ENCODE data around the gene GAS7. TPM values are rescaled to one million over a fixed set of nuclear protein-coding genes. Genes with fewer than 3 reads are reported as not detected.

GAS7 gene
- total RNA-seq, 1 donor from 2014 or later = 8.5 TPM

DNA sequence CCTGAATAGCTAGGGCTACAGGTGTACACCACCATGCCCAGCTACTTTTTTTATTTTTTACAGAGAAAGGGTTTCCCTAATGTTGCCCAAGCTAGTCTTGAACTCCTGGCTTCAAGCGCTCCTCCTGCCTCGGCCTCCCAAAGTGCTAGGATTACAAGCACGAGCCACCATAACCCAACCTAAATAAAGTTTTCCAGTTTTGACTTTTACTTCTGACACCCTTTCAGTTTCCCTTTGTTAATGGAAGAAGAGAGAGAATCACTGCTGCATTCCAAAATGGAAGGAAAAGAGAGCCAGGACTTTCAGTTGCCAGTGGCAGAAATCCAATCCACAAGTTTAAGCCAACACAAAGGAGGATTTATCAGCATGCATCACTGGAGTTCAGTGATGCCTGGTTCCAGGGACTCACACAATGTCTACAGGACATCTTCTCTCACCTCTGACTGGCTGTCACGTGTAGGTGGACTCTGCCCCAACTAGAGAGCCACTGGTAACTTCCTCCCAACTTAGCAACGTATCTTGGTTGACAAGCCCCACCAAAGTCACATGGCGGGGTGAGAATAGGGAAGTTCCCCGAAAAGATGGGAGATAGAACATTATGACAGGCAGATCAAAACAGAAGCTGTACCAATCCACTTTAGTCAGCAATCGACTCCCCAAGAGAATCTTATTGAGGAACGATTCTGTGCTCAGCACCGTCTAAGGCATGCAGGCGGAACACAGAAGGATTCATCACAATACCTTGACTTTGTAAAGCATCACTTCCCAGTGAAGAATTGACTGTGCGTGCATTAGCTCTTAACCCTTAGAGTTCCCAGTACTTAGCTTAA is 46.5 kb downstream of the GAS7 start:
- no peaks in the 10 kb centered on the region for H4K20me1 ChIP-seq (ENCODE audit: insufficient read depth, low read length)
- no peak overlapping the region for H3K27ac Mint-ChIP-seq (ENCODE audit: unreplicated experiment)

DNA sequence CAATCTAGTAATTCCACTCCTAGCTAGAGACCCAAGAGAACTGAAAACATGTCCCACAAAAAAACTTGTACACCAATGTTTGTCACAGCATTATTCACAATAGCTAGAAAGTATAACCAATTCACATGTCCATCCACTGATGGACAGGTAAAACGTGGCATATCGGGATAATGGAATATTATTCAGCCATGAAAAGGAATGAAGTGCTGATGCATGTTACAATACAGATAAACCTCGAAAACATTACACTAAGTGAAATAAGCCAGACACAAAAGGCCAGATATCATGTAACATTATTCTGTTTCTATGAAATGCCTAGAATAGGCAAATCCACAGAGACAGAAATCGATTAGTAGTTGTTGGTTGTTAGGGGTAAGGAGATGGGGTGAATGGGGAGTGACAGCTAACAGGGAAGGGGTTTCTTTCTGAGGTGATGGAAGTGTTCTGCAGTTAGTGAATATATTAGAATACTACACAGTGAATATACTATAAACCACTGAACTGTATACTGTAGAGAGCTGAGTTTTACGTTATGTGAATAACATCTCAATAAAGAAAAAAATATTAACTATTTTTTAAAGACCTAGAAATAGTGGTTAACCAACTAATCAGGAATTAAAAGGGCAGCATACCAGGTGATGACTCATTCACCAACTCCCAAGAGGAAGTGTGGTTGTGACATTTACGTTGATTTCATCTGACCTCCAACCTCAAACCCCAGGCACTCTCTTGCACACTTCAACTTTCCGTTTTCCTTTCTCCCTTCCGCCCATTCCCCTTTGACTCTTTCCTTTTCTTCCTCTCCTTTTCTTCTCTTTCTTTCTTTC is 48.6 kb downstream of the GAS7 start:
- peaks cover 6% of the 10 kb centered on the region for H3K4me1 Mint-ChIP-seq (ENCODE audit: low read depth, unreplicated experiment)
- H3K4me2 ChIP-seq (ENCODE audit: low read length) = peak overlapping the region; percentile 72
- no peaks in the 10 kb centered on the region for H3K79me2 ChIP-seq (ENCODE audit: insufficient read depth, low read length)
- no peaks in the 10 kb centered on the region for H3K36me3 ChIP-seq (ENCODE audit: insufficient read depth, low read length)
- H3K27ac ChIP-seq (ENCODE audit: low read depth, low read length) = no peak overlapping the region
- peak overlapping the region; percentile 70 for H3K27ac Mint-ChIP-seq (ENCODE audit: unreplicated experiment)
- H4K20me1 ChIP-seq (ENCODE audit: insufficient read depth, low read length) = no peaks in the 10 kb centered on the region
- no peak overlapping the region for H3K4me3 ChIP-seq (ENCODE audit: insufficient read depth, low read depth, low read length)
- no peak overlapping the region for H3K9ac ChIP-seq (ENCODE audit: low read length)
- no peaks in the 10 kb centered on the region for H3K9me3 ChIP-seq (ENCODE audit: insufficient read depth, low read depth, low read length)
- no peak overlapping the region for H2AFZ ChIP-seq (ENCODE audit: low read depth, low read length)
- H3K27me3 ChIP-seq (ENCODE audit: insufficient read depth, low read length) = peaks cover 4% of the 10 kb centered on the region
- H3K4me3 Mint-ChIP-seq (ENCODE audit: unreplicated experiment) = peak overlapping the region; percentile 29
- TF ChIP-seq EZH2 (IDR thresholded peaks at IDR 0.05; ENCODE audit: insufficient read depth, low read length) = no peak
- TF ChIP-seq CTCF (IDR thresholded peaks at IDR 0.05; ENCODE audit: insufficient read depth, low read depth, low read length) = no peak
- FAIRE-seq (peak; percentile 95), DNase-seq (ENCODE audit: low read depth) (peak; percentile 72)
- no peaks in the 10 kb centered on the region for H3K9me3 Mint-ChIP-seq (ENCODE audit: unreplicated experiment)
- peaks cover 36% of the 10 kb centered on the region for H3K27me3 Mint-ChIP-seq (ENCODE audit: low read depth, unreplicated experiment)
- H3K4me1 ChIP-seq (ENCODE audit: insufficient read depth, low read length) = no peaks in the 10 kb centered on the region
- H3K36me3 Mint-ChIP-seq (ENCODE audit: low read depth, unreplicated experiment) = no peaks in the 10 kb centered on the region

More for the DNA sequence above, 46.5 kb downstream of the GAS7 start:
- H3K4me3 ChIP-seq (ENCODE audit: insufficient read depth, low read depth, low read length) = no peak overlapping the region
- H3K36me3 Mint-ChIP-seq (ENCODE audit: low read depth, unreplicated experiment) = no peaks in the 10 kb centered on the region
- no peak overlapping the region for H3K9ac ChIP-seq (ENCODE audit: low read length)
- peaks cover 5% of the 10 kb centered on the region for H3K4me1 Mint-ChIP-seq (ENCODE audit: low read depth, unreplicated experiment)
- no peak overlapping the region for H3K4me3 Mint-ChIP-seq (ENCODE audit: unreplicated experiment)
- peaks cover 3% of the 10 kb centered on the region for H3K27me3 ChIP-seq (ENCODE audit: insufficient read depth, low read length)
- no peak overlapping the region for H3K4me2 ChIP-seq (ENCODE audit: low read length)
- H2AFZ ChIP-seq (ENCODE audit: low read depth, low read length) = no peak overlapping the region
- peak; percentile 18 for DNase-seq (ENCODE audit: low read depth)
- H3K27ac ChIP-seq (ENCODE audit: low read depth, low read length) = no peak overlapping the region
- H3K9me3 Mint-ChIP-seq (ENCODE audit: unreplicated experiment) = no peaks in the 10 kb centered on the region
- H3K36me3 ChIP-seq (ENCODE audit: insufficient read depth, low read length) = no peaks in the 10 kb centered on the region
- TF ChIP-seq CTCF (IDR thresholded peaks at IDR 0.05; ENCODE audit: insufficient read depth, low read depth, low read length) = no peak
- TF ChIP-seq EZH2 (IDR thresholded peaks at IDR 0.05; ENCODE audit: insufficient read depth, low read length) = no peak
- FAIRE-seq = no peak
- H3K27me3 Mint-ChIP-seq (ENCODE audit: low read depth, unreplicated experiment) = peaks cover 32% of the 10 kb centered on the region
- no peaks in the 10 kb centered on the region for H3K9me3 ChIP-seq (ENCODE audit: insufficient read depth, low read depth, low read length)
- H3K79me2 ChIP-seq (ENCODE audit: insufficient read depth, low read length) = no peaks in the 10 kb centered on the region
- H3K4me1 ChIP-seq (ENCODE audit: insufficient read depth, low read length) = no peaks in the 10 kb centered on the region
